CD4-positive, alpha-beta T cell treated with Interleukin-21 for 1 hour (primary cell): ENCODE measurements around the gene ITPR2.
"Not testable (repeated sequence)": the region's sequence is repeated elsewhere in the genome, so short reads cannot be mapped to it uniquely, and the experiment has no call there.

ENCODE experiments used
- DNase-seq: peaks from one replicate; pipeline ENCODE4 v3.0.0-alpha.2; 2020

ITPR2 gene

DNA sequence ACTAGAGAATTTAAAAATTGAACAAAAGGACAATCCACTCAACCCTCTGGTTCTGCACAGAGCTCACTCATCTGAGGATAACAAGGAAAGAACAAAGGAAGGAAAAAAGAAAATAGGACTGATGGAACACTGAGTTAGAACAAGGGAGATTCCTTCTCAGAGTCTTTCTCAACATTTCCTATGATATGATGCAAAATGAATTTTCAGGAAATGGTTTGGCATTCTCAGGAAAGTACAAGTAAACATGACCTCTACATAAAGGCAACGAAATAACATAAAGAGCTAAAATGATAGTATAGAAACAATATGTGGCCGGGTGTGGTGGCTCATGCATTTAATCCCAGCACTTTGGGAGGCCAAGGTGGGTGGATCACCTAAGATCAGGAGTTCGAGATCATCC is 135.8 kb downstream of the ITPR2 start:
- DNase-seq, result no peak

GRCh38 chr12:26696613-26697092 is 136.3 kb downstream of the ITPR2 start:
- DNase-seq, result no peak

DNA sequence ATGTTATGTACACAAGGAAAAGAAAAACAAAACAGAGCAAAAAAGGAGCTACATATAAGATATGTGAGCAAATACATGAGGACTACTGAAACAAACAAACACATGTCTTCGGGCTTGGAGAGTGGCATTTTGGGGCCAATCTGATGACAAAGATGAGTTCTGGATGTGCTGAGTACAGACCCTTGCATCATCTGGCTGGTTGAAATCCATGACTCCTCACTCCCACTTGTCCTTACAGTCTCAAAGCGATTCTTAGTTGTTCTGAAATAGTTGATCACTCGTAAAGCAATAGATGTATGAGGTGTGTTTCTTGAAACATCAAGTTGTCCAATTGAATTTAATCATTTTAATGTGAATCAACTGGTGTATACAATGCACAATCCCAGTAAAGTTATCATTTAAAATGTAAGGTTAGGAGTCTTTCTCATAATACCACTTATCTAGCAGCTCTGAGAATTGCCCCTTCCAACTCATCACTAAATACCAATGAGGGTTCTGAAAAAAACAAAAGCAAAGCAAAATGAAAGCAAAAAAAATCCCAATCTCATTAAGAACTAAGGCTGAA is 136.9 kb downstream of the ITPR2 start:
- DNase-seq, result no peak

DNA sequence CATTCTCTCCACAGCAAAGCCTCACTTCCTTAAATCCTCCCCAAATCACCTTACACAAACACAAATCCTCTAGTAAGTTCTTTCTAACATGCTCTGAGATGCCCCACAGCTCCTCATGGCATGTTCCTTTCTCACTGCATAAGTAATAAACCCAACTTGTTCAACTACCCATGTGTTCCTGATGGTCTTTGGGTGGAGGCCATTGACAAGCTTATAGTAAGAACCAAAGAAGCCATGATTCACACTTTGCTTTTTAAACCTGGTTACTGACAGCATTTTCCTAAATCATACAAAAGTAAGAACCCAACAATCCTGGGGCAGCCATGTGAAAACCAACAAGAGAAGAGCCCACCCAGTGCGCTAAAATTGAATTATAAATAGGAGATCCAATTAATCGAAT is 138.6 kb downstream of the ITPR2 start:
- no peak for DNase-seq

DNA sequence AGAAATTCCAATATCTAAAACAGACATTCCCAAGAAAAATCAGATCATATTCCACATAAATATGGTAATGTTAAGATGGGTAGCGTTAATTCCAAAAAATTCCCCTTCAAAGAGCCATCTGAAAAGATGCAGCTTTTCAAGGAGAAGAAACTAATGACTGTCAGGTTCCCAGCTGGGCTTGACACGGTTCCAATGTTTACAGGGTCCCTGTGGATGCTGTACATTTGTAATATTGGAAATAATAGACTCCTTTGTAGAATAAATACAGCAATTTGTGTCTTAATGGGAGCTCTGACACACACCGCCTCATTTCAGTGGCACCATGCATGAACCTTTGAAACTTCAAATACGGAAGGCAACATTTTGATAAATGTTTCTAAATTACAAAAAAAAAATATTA is 140.6 kb downstream of the ITPR2 start:
- DNase-seq, result no peak

- DNase-seq, result no peak
Observed at GRCh38 chr12:26691234-26691970, 141.6 kb downstream of the ITPR2 start.

DNA sequence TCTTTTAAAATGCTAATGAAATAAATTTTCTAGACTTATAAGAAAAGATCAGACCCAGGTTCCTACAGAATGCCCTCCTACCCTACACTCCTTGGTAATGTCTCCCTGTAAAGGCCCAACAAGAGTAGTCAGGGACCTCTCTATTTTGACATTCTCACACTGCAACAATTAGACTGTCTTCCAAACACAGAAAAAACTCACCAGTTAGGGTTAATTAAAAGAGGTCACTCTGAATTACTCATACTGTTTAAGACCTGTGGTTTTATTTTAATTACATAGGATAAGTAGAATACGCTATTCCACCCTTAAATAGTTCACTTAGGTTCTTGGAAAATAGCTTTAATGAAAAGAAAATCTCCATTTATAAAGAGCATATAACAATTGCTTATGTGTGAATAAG is 142.4 kb downstream of the ITPR2 start:
- no peak for DNase-seq

GRCh38 chr12:26689281-26689841 is 143.6 kb downstream of the ITPR2 start:
- no peak for DNase-seq

- DNase-seq, result no peak
Observed at GRCh38 chr12:26688344-26688904, 144.6 kb downstream of the ITPR2 start.

DNA sequence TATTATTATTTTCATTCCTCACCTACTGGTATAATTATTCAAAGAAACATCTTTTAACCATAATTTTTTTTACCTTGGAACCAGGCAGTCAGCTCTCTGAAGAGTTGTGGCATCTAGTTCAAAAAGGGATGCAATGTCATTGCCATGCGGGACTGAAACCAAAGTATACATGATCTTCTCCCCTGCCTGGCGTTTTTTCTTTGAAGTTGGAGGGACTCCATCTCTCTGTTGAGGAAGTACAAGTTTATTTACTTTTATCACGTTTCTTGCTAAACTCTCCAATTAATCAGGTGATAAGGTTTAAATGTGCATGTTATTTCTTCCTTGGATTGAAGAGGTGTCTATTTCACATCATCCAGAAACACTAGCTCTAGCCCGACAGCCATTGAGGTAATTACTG is 146.6 kb downstream of the ITPR2 start:
- no peak for DNase-seq

GRCh38 chr12:26684101-26684500 is 148.9 kb downstream of the ITPR2 start:
- no peak for DNase-seq

GRCh38 chr12:26683443-26683842 is 149.6 kb downstream of the ITPR2 start:
- no peak for DNase-seq

DNA sequence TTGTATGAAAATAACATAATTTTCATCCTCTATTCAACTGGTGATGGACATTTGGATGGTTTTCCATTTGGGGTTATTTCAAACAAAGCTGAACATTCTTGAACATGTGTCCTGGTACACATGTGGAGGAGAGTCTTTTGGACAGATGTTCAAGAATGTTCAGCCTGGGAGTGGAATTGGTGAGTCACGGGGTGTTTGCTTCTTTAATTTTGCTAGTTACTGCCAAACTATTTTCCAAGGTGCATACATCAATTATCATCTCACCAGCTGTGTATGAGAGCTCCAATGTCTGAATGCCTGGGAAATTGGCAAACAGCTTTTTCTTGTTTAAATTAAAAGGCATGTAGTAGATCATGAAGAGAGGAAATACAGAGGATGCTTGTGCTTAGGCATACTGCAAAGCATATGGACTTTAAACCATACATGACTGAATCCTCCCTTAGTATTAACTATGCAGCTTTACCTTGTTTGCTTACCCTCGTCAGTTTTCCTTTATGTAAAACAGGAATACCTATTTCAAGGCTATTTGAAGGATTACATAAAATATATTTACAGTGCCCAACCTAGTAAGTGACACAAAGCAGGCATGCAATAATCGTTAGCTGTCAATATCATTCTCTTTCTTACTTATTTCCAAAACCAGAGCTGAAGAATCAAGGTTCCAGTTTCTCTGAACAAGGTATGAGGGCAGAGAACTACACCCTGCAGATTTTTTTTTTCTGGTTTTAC is 152.1 kb downstream of the ITPR2 start:
- no peak for DNase-seq

- no peak for DNase-seq
Observed at GRCh38 chr12:26678697-26679660, 154.0 kb downstream of the ITPR2 start.

- DNase-seq, result not testable (repeated sequence)
Observed at GRCh38 chr12:26671487-26671886, 161.5 kb downstream of the ITPR2 start.

DNA sequence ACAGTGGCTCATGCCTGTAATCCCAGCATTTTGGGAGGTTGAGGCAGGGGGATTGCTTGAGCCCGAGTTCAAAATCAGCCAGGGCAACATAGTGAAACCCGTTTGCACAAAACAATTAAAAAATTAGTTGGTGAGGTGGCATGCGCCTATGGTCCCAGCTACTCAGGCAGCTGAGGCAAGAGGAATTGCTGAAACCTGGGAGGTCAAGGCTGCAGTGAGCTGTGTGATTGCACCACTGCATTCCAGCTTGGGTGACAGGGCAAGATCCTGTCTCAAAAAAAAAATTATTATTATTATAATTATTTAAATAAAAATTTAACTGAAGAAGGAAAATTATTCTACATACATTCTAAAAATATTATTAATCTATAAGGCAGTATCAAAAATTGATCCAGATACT is 164.1 kb downstream of the ITPR2 start:
- DNase-seq, result no peak

- no peak for DNase-seq
Observed at GRCh38 chr12:26668230-26668629, 164.8 kb downstream of the ITPR2 start.

DNA sequence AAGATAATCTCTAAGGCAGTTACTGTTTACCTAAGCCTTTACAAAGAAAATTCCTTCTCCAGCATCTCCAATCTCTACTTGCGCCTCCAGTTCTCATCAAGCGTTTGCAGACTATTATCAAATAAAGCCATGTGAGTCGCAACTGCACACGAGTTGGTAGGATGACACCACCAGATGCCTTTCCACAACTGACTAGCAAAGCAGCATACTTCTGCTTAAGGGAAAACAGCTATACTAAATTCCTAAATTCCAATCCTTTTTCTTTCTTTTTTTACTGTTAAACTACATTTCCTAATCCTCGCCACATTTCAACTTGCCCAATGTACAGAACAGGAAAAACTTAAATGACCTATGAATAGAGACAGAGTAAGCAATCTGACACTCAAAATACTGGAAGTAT is 166.7 kb downstream of the ITPR2 start:
- no peak for DNase-seq

GRCh38 chr12:26661399-26661798 is 171.6 kb downstream of the ITPR2 start:
- DNase-seq, result no peak

DNA sequence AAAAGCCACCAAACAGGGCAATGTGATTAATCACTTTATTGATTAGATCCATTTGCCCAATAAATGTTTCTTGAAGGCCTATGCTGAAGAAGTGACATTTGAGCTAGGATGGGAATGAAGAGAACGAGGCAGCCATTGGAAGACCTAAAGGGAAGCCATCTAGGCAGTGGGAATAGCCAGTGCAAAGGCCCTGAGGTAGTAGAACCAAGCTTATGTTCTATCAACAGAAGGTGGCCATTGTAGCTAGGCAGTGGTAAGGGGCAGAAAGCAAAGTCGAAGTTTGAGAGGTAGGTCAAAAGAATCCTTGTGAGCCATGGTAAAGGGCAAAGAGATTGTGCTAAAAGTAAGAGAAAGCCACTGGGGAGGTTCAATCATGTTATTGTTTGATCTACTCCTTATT is 173.1 kb downstream of the ITPR2 start:
- no peak for DNase-seq

DNA sequence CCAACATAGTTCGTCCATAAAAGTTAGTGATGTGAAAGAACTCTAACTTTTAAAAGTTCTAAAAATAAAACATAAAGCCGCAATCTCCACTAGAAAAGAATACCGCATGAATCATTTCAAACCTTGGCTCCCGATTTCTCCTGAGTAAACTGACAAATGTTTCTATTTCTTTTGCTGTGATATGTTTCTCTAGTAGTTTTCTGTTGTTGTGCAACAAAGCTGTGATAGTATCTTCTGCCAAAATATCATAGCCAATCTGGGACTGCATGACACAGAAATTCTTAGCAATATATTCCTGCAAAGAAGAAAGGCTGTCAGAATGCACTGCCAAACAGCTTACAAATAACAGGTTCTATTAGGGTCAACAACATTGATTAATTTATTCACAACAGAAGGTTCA is 174.0 kb downstream of the ITPR2 start:
- DNase-seq, result no peak

DNA sequence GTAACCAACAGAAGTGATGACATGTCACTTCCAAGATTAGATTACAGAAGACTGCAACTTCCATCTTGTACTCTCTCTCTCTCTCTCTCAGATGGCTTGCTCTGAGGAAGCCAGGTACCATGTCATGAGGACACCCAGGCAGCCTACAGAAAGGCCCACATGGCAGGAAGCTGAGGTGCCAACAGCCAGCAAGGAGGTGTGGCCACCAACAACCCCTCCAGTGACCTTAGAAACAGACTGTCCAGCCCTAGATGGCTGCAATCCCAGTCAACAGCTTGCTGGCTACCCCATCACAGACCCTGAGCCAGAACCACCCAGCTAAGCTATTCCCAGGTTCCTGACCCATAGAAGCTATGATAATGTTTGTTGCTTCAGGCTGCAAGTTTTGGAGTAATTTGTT is 178.4 kb downstream of the ITPR2 start:
- DNase-seq, result no peak
